HepG2 (cell line): Measurements from ENCODE around the gene PTPRE. TPM values are rescaled to one million over a fixed set of nuclear protein-coding genes. Genes with fewer than 3 reads are reported as not detected.

Experiments used
- EZH2 ChIP-seq: conservative IDR thresholded peaks from 2 replicates; pipeline ENCODE4 v1.6.1; 2012; ENCODE audit warnings: mild to moderate bottlenecking, low read depth, low read length, moderate library complexity
- GATA4 ChIP-seq: sonication (generic); IDR thresholded peaks from 2 replicates; pipeline ENCODE4 v1.6.1; 2016; ENCODE audit warnings: antibody characterized with exemption, low read depth, borderline replicate concordance
- HDAC1 ChIP-seq: sonication (generic); formaldehyde crosslinking; IDR thresholded peaks from 2 replicates; pipeline ENCODE4 v1.5.1; 2020; ENCODE audit warnings: mild to moderate bottlenecking, missing genetic modification reagents
- JUNB ChIP-seq: sonication (generic); formaldehyde crosslinking; IDR thresholded peaks from 2 replicates; pipeline ENCODE4 v1.8.0; 2022; ENCODE audit warnings: missing genetic modification reagents, mild to moderate bottlenecking, borderline replicate concordance
- SALL1 ChIP-seq: sonication (generic); formaldehyde crosslinking; IDR thresholded peaks from 2 replicates; pipeline ENCODE4 v1.8.0; 2022; ENCODE audit warnings: mild to moderate bottlenecking, missing genetic modification reagents
- TAF1 ChIP-seq: sonication (generic); formaldehyde crosslinking; IDR thresholded peaks from 2 replicates; pipeline ENCODE4 v1.4.0; 2020; ENCODE audit warnings: missing genetic modification reagents
- THAP11 ChIP-seq: IDR thresholded peaks from 2 replicates; pipeline ENCODE4 v1.6.1; 2016; ENCODE audit warnings: missing biosample characterization, missing genetic modification reagents
- ZNF644 ChIP-seq: IDR thresholded peaks from 2 replicates; pipeline ENCODE4 v1.6.1; 2016; ENCODE audit warnings: low read depth
- ZSCAN22 ChIP-seq: sonication (generic); formaldehyde crosslinking; IDR thresholded peaks from 2 replicates; pipeline ENCODE4 v1.4.0; 2020; ENCODE audit warnings: mild to moderate bottlenecking, missing genetic modification reagents
- polyA plus RNA-seq, 8 experiments: library from polyadenylated mRNA; depleted of rRNA in 3 of 8; stranded (reverse) in 7 of 8; unstranded in 1 of 8; fragments of >200 nt; fragmentation: Illumina TruSeq in 4 of 8; extraction: Trizol in 4 of 8; gene quantifications; 2 replicates each; pipeline versions ENCODE4 v1.2.1 to v1.2.3, GENCODE V29; 2011 to 2016; ENCODE audit warnings: low read depth in 4 of 8, missing spikeins in 1 of 8, mixed read lengths in 1 of 8; ENCODE audit not compliant: insufficient read depth in 1 of 8
- total RNA-seq, 5 experiments: library from RNA; depleted of rRNA; stranded (reverse); fragments of >200 nt; fragmentation: Illumina TruSeq; extraction: Trizol; gene quantifications; 2 replicates each; pipeline ENCODE4 v1.2.3, GENCODE V29; 2016; ENCODE audit warnings: low read depth in 1 of 5
- TF ChIP-seq, protein P1 (sequence below), 2 experiments: sonication (generic) in 1 of 2; formaldehyde crosslinking in 1 of 2; IDR thresholded peaks; 2 replicates each; pipeline versions ENCODE4 v1.4.0 to v1.6.1; 2018 to 2020; ENCODE audit warnings: missing genetic modification reagents in 2 of 2, borderline replicate concordance in 1 of 2, low read depth in 1 of 2, mild to moderate bottlenecking in 1 of 2, missing biosample characterization in 1 of 2
- TF ChIP-seq, protein P2 (sequence below): sonication (generic); formaldehyde crosslinking; conservative IDR thresholded peaks from 2 replicates; pipeline ENCODE4 v1.8.0; 2022; ENCODE audit warnings: mild to moderate bottlenecking, moderate library complexity, missing genetic modification reagents
- TF ChIP-seq, protein P3 (sequence below): sonication (generic); formaldehyde crosslinking; IDR thresholded peaks from 2 replicates; pipeline ENCODE4 v1.4.0; 2020; ENCODE audit warnings: missing genetic modification reagents; ENCODE audit errors: not compliant biosample characterization
- TF ChIP-seq, protein P4 (sequence below): sonication (generic); formaldehyde crosslinking; IDR thresholded peaks from 2 replicates; pipeline ENCODE4 v1.8.0; 2022; ENCODE audit warnings: missing genetic modification reagents, mild to moderate bottlenecking, moderate library complexity, borderline replicate concordance
- TF ChIP-seq, protein P5 (sequence below): IDR thresholded peaks from 2 replicates; pipeline ENCODE4 v1.6.1; 2012; ENCODE audit warnings: inconsistent platforms
- TF ChIP-seq, protein P6 (sequence below): sonication (generic); formaldehyde crosslinking; IDR thresholded peaks from 2 replicates; pipeline ENCODE4 v1.8.0; 2022; ENCODE audit warnings: mild to moderate bottlenecking, missing genetic modification reagents, moderate library complexity
- TF ChIP-seq, protein P7 (sequence below): sonication (generic); formaldehyde crosslinking; IDR thresholded peaks from 2 replicates; pipeline ENCODE4 v1.5.0; 2020; ENCODE audit warnings: mild to moderate bottlenecking, missing genetic modification reagents, moderate library complexity

Gene PTPRE
- total and polyA plus RNA-seq, 2 of the 13 experiments (the other 11 are each of a cell fraction or from before 2014, with no cell fraction given) = 0.01 to 0.02 TPM

DNA sequence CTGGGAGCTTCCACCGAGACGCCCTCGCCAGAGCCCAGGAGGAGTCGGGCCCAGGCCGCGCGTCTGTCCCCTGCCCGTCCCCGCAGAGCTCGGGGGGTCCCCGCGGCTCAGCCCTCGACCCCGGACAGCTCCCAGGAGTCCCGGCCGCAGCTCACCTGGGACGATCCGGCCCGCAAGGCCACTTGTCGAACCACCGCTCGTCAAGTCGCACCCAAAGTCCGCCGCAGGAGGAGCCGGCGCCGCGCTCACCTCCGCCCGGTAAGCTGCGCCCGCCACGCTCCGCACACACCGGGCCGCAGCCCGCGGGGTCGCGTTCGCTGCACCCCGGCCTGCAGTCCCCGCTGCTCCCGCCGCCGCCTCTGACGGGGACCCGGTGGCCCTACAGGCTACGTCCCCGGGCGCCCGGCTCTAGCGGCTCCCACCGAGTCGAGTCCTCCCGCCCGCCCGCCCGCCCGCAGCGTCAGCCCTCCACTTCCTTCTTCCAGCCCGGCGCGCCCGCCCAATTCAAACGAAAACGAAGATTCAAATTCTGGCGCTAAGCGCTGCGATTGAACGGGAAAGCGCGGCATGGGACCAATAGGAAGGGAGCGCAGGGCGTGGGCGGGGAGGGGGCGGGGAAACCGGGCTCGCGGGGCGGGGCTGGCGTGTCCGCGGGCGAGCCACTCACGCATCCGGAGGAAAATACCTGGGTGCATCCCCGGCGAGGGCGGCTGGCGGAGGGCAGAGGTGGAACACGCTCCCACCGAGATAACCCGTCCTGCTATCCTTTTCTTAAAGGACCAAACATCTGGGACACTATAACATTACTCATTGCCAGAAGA is 219.3 kb downstream of the PTPRE start, which contains the start of gene MKI67 (continued):
- TF ChIP-seq, protein P1, sequence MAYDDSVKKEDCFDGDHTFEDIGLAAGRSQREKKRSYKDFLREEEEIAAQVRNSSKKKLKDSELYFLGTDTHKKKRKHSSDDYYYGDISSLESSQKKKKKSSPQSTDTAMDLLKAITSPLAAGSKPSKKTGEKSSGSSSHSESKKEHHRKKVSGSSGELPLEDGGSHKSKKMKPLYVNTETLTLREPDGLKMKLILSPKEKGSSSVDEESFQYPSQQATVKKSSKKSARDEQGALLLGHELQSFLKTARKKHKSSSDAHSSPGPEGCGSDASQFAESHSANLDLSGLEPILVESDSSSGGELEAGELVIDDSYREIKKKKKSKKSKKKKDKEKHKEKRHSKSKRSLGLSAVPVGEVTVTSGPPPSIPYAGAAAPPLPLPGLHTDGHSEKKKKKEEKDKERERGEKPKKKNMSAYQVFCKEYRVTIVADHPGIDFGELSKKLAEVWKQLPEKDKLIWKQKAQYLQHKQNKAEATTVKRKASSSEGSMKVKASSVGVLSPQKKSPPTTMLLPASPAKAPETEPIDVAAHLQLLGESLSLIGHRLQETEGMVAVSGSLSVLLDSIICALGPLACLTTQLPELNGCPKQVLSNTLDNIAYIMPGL (CRISPR knock-in tag; IDR thresholded peaks at IDR 0.05; ENCODE audit: borderline replicate concordance in 1 of 2, low read depth in 1 of 2) = no peak; a peak in 1 of 4 replicates
- TF ChIP-seq EZH2 (no peak), THAP11 (CRISPR knock-in tag) (no peak), SALL1 (CRISPR knock-in tag) (no peak), ZSCAN22 (CRISPR knock-in tag) (no peak), TAF1 (CRISPR knock-in tag) (peak; percentile 28; the same call in 1 of the 2 replicates), ZNF644 (CRISPR knock-in tag) (no peak), HDAC1 (CRISPR knock-in tag) (peak; percentile 97), JUNB (CRISPR knock-in tag) (no peak; the same call in 1 of the 2 replicates), GATA4 (no peak)
- TF ChIP-seq, protein P2, sequence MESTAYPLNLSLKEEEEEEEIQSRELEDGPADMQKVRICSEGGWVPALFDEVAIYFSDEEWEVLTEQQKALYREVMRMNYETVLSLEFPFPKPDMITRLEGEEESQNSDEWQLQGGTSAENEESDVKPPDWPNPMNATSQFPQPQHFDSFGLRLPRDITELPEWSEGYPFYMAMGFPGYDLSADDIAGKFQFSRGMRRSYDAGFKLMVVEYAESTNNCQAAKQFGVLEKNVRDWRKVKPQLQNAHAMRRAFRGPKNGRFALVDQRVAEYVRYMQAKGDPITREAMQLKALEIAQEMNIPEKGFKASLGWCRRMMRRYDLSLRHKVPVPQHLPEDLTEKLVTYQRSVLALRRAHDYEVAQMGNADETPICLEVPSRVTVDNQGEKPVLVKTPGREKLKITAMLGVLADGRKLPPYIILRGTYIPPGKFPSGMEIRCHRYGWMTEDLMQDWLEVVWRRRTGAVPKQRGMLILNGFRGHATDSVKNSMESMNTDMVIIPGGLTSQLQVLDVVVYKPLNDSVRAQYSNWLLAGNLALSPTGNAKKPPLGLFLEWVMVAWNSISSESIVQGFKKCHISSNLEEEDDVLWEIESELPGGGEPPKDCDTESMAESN (CRISPR knock-in tag) = peak; percentile 91
- TF ChIP-seq, protein P3, sequence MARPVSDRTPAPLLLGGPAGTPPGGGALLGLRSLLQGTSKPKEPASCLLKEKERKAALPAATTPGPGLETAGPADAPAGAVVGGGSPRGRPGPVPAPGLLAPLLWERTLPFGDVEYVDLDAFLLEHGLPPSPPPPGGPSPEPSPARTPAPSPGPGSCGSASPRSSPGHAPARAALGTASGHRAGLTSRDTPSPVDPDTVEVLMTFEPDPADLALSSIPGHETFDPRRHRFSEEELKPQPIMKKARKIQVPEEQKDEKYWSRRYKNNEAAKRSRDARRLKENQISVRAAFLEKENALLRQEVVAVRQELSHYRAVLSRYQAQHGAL = no peak
- TF ChIP-seq, protein P4, sequence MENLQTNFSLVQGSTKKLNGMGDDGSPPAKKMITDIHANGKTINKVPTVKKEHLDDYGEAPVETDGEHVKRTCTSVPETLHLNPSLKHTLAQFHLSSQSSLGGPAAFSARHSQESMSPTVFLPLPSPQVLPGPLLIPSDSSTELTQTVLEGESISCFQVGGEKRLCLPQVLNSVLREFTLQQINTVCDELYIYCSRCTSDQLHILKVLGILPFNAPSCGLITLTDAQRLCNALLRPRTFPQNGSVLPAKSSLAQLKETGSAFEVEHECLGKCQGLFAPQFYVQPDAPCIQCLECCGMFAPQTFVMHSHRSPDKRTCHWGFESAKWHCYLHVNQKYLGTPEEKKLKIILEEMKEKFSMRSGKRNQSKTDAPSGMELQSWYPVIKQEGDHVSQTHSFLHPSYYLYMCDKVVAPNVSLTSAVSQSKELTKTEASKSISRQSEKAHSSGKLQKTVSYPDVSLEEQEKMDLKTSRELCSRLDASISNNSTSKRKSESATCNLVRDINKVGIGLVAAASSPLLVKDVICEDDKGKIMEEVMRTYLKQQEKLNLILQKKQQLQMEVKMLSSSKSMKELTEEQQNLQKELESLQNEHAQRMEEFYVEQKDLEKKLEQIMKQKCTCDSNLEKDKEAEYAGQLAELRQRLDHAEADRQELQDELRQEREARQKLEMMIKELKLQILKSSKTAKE (CRISPR knock-in tag) = peak; percentile 42; the same call in 1 of the 2 replicates
- TF ChIP-seq, protein P5, sequence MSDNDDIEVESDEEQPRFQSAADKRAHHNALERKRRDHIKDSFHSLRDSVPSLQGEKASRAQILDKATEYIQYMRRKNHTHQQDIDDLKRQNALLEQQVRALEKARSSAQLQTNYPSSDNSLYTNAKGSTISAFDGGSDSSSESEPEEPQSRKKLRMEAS = peak; percentile 68
- TF ChIP-seq, protein P6, sequence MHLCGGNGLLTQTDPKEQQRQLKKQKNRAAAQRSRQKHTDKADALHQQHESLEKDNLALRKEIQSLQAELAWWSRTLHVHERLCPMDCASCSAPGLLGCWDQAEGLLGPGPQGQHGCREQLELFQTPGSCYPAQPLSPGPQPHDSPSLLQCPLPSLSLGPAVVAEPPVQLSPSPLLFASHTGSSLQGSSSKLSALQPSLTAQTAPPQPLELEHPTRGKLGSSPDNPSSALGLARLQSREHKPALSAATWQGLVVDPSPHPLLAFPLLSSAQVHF (CRISPR knock-in tag) = 0 out of 2 replicates have a peak, but pooled peaks have one; percentile 91
- TF ChIP-seq, protein P7, sequence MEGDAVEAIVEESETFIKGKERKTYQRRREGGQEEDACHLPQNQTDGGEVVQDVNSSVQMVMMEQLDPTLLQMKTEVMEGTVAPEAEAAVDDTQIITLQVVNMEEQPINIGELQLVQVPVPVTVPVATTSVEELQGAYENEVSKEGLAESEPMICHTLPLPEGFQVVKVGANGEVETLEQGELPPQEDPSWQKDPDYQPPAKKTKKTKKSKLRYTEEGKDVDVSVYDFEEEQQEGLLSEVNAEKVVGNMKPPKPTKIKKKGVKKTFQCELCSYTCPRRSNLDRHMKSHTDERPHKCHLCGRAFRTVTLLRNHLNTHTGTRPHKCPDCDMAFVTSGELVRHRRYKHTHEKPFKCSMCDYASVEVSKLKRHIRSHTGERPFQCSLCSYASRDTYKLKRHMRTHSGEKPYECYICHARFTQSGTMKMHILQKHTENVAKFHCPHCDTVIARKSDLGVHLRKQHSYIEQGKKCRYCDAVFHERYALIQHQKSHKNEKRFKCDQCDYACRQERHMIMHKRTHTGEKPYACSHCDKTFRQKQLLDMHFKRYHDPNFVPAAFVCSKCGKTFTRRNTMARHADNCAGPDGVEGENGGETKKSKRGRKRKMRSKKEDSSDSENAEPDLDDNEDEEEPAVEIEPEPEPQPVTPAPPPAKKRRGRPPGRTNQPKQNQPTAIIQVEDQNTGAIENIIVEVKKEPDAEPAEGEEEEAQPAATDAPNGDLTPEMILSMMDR (CRISPR knock-in tag) = no peak
